GM18511 (cell line): ENCODE results near the gene LAPTM4A.

Experiments
- ATAC-seq: cut with Tn5 transposase; IDR thresholded peaks from one replicate; pipeline ENCODE4 v1.9.1; 2021; ENCODE audit warnings: mild to moderate bottlenecking, moderate library complexity; ENCODE audit not compliant: unreplicated experiment

LAPTM4A gene

GRCh38 chr2:19989667-19990415 is 61.6 kb downstream of the LAPTM4A start, which contains the start of gene WDR35:
TSS of gene WDR35 (minus strand) at chr2:19990105. CDS start at chr2:19990015, 90 bp downstream.
- ATAC-seq, result peak; percentile 92

GRCh38 chr2:19989342-19989666 is 62.1 kb downstream of the LAPTM4A start:
- ATAC-seq, result no peak

GRCh38 chr2:19988600-19988999 is 62.8 kb downstream of the LAPTM4A start:
- ATAC-seq, result no peak

GRCh38 chr2:19987936-19988335 is 63.5 kb downstream of the LAPTM4A start:
- peak; percentile 78 for ATAC-seq
